Upper lobe of left lung (tissue), 6 donors: ENCODE results near the gene PAX5. TPM values are rescaled to one million over a fixed set of nuclear protein-coding genes. Genes with fewer than 3 reads are reported as not detected.

Source experiments
- ATAC-seq, 2 donors: fragments of 200-7000 bp; cut with Tn5 transposase; one replicate each; pipeline ENCODE4 v1.9.1; 2022; ENCODE audit warnings: mild to moderate bottlenecking in 2 of 2, moderate library complexity in 2 of 2; ENCODE audit not compliant: low FRiP score in 2 of 2
- DNase-seq, 2 donors: peaks; one replicate each; pipeline ENCODE4 v3.0.0-alpha.2; 2019 to 2020
- H3K27ac ChIP-seq, 4 donors: fragments of 200-600 bp; sonication (generic); one replicate each; pipeline ENCODE4 v1.5.1; 2016 to 2019
- H3K27me3 ChIP-seq, 4 donors: fragments of 200-600 bp; sonication (generic); one replicate each; pipeline ENCODE4 v1.5.1; 2017 to 2019
- H3K36me3 ChIP-seq, 4 donors: fragments of 200-600 bp; sonication (generic); one replicate each; pipeline ENCODE4 v1.5.1; 2016 to 2019
- H3K4me1 ChIP-seq, 4 donors: fragments of 200-600 bp; sonication (generic); one replicate each; pipeline ENCODE4 v1.5.1; 2018 to 2019
- H3K4me3 ChIP-seq, 4 donors: fragments of 200-600 bp; sonication (generic); one replicate each; pipeline ENCODE4 v1.5.1; 2017 to 2019; ENCODE audit warnings: mild to moderate bottlenecking in 2 of 4, moderate library complexity in 1 of 4
- H3K9me3 ChIP-seq, 4 donors: fragments of 200-600 bp; sonication (generic); one replicate each; pipeline ENCODE4 v1.5.1; 2018 to 2019
- CTCF ChIP-seq, 6 experiments: fragments of 450-650 bp in 4 of 6; fragments of 200-600 bp in 2 of 6; sonication (generic) in 2 of 6; IDR thresholded peaks; one replicate each; pipeline ENCODE4 v1.5.1; 2016 to 2019; ENCODE audit warnings: antibody characterized with exemption in 6 of 6
- EP300 ChIP-seq, 4 donors: sonication (generic); formaldehyde crosslinking; IDR thresholded peaks; one replicate each; pipeline ENCODE4 v1.5.1; 2017; ENCODE audit warnings: antibody characterized with exemption in 4 of 4, control low read depth in 2 of 4
- POLR2A ChIP-seq, 4 donors: fragments of 450-650 bp; IDR thresholded peaks; one replicate each; pipeline ENCODE4 v1.5.1; 2016 to 2017; ENCODE audit warnings: antibody characterized with exemption in 4 of 4, mild to moderate bottlenecking in 2 of 4
- POLR2AphosphoS5 ChIP-seq, 2 donors: sonication (generic); formaldehyde crosslinking; IDR thresholded peaks; one replicate each; pipeline ENCODE4 v1.5.1; 2017; ENCODE audit warnings: antibody characterized with exemption in 2 of 2
- WGBS, 2 donors: methylation state at CpG; one replicate each; pipeline ENCODE4 v1.1.5; 2017 to 2018; 5-methylcytosine and 5-hydroxymethylcytosine counted together
- total RNA-seq, 6 donors: library from RNA; depleted of rRNA in 4 of 6; stranded (reverse); fragments of >200 nt in 4 of 6; gene quantifications; one replicate each; pipeline versions ENCODE4 v1.1.0 to v1.2.1, GENCODE V29; 2016 to 2021
- donor health status: DM: no; HTN: no; CAD: no; lungs with moderate emphysema.
- donor health status: DM: no; HTN: yes; CAD: no; lungs with severe emphysema.

PAX5 gene
- total RNA-seq, 6 donors from 2014 or later, result under 0.01 to 0.64 (median 0.43) TPM; not detected in 1

- H3K4me1 ChIP-seq, result no peaks in the 10 kb centered on the region
- H3K4me3 ChIP-seq, result no peak overlapping the region
- ATAC-seq (peak in 1 of 2 donors; percentile 29), DNase-seq (no peak)
- no peak overlapping the region for H3K27ac ChIP-seq
- 88 to 89% methylated on average over 1 to 5 of the region's 5 CpGs for WGBS, 2 donors
- H3K36me3 ChIP-seq, result no peaks in the 10 kb centered on the region
- no peaks in the 10 kb centered on the region for H3K9me3 ChIP-seq
- no peaks in the 10 kb centered on the region for H3K27me3 ChIP-seq
- TF ChIP-seq POLR2AphosphoS5 (IDR thresholded peaks at IDR 0.05), result no peak
- no peak for TF ChIP-seq POLR2A (IDR thresholded peaks at IDR 0.05)
- no peak for TF ChIP-seq CTCF (IDR thresholded peaks at IDR 0.05)
- TF ChIP-seq EP300 (IDR thresholded peaks at IDR 0.05), result no peak
Measured at GRCh38 chr9:36922548-36922947, 111.5 kb downstream of the PAX5 start.

DNA sequence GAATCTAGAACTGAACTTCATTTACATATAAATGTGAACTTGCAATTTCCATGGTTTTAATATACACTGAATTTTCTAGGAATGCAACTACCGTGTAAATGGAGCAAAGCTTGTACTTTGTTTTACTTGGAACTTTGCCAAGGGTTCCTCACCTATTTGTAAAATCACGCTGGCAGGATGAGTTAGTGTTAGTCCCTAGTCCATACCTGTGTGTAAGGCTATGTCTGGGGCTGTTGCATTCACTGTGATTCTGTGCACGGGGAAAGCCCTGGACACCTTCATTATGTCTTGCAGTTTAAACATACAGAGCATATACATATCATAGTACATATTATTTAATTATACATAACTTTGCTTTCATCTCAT lies 119.9 kb downstream of the PAX5 start:
- Histone ChIP-seq H3K4me1 (no peaks in the 10 kb centered on the region), H3K4me3 (no peak overlapping the region), H3K36me3 (no peaks in the 10 kb centered on the region), H3K9me3 (no peaks in the 10 kb centered on the region), H3K27me3 (no peaks in the 10 kb centered on the region), H3K27ac (no peak overlapping the region)
- 48 to 54% methylated on average over 3 of the region's 3 CpGs for WGBS, 2 donors
- ATAC-seq, result no peak
- TF ChIP-seq POLR2A (IDR thresholded peaks at IDR 0.05) (no peak), POLR2AphosphoS5 (IDR thresholded peaks at IDR 0.05) (no peak), EP300 (IDR thresholded peaks at IDR 0.05) (no peak), CTCF (IDR thresholded peaks at IDR 0.05) (no peak)
- no peak for DNase-seq

DNA sequence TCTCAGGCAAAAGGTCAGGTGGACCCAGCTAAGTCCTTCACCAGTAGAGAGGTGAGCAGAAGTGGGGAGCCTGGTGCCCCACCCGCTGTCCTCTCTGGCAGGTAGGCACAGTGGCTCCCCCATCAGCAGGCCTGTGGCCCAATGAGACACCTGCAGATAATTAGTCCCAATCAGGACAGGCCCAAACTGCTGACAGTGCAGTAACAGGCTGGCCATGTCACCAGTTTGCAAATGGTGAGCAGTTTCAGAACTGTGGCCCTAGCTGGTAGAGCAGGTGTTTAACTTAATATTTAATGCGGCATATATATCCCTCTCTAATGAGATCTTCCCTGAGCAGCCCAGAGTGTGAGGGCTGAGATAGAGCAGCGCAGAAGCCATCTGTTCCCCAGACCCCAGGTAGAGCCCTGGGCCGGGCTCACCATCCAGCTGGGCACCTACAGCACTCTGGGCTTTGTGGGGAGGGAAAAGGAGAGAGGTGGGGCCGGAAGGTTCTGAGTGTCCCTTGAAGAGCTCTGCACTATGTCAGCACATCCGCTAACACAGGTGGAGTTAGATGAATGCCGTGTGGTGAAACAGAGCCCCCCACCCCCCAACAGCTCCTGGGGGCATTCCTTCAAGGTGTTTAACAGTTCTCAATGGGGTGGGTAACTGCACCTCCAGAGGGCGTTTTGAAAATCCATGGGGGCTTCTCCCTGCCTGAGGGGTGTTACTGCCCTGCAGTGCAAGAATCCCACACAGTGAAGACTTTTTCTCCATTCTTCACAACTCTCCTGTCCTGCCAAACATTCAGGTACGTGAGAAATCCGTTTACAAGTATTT lies 120.5 kb downstream of the PAX5 start:
- H3K9me3 ChIP-seq, result no peaks in the 10 kb centered on the region
- WGBS, 2 donors, result 38 to 42% methylated on average over 8 to 10 of the region's 10 CpGs
- no peak for DNase-seq
- no peaks in the 10 kb centered on the region for H3K36me3 ChIP-seq
- H3K4me3 ChIP-seq, result no peak overlapping the region
- ATAC-seq, result no peak
- no peaks in the 10 kb centered on the region for H3K4me1 ChIP-seq
- no peaks in the 10 kb centered on the region for H3K27me3 ChIP-seq
- H3K27ac ChIP-seq, result no peak overlapping the region
- TF ChIP-seq POLR2AphosphoS5 (IDR thresholded peaks at IDR 0.05), result no peak
- TF ChIP-seq EP300 (IDR thresholded peaks at IDR 0.05), result no peak
- TF ChIP-seq POLR2A (IDR thresholded peaks at IDR 0.05), result no peak
- TF ChIP-seq CTCF (IDR thresholded peaks at IDR 0.05), result no peak

DNA sequence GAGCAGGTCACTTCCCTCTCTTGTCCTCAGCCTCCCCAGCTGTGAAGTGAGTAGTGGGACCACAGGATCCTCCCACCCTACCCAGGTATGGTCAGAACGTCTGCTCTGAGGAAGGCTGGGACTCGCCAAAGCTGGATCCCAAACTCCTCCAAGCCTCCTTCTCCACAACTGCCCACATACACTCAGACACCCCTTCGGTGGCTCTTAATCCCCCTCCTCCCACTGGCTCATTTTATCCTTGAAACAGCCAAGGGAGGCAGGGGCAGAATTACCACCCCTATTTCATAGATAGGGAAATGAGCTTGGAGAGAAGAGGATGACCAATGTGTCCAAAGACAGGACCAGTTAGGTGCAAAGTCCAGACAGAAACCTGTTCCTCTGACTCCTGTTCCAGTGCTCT lies 121.4 kb downstream of the PAX5 start:
- no peaks in the 10 kb centered on the region for H3K9me3 ChIP-seq
- DNase-seq, result no peak
- no peak for TF ChIP-seq POLR2AphosphoS5 (IDR thresholded peaks at IDR 0.05)
- no peak for TF ChIP-seq POLR2A (IDR thresholded peaks at IDR 0.05)
- no peak for TF ChIP-seq EP300 (IDR thresholded peaks at IDR 0.05)
- TF ChIP-seq CTCF (IDR thresholded peaks at IDR 0.05), result no peak
- no peaks in the 10 kb centered on the region for H3K36me3 ChIP-seq
- H3K4me1 ChIP-seq, result no peaks in the 10 kb centered on the region
- no peak overlapping the region for H3K4me3 ChIP-seq
- WGBS, 2 donors, result 67 to 80% methylated on average over 3 of the region's 3 CpGs
- ATAC-seq, result no peak
- H3K27me3 ChIP-seq, result no peaks in the 10 kb centered on the region
- no peak overlapping the region for H3K27ac ChIP-seq
